WI38 (cell line): ENCODE measurements around the gene PLCL2.

Experiments used
- H3K4me3 ChIP-seq: 2 replicates; pipeline ENCODE4 v1.5.1; 2011; ENCODE audit warnings: low read depth, mild to moderate bottlenecking, control low read depth, low read length
- TF ChIP-seq, protein P1 (sequence below): IDR thresholded peaks from 2 replicates; pipeline ENCODE4 v1.5.1; 2012; ENCODE audit warnings: low read depth, mild to moderate bottlenecking, control low read depth, low read length

The PLCL2 gene

DNA sequence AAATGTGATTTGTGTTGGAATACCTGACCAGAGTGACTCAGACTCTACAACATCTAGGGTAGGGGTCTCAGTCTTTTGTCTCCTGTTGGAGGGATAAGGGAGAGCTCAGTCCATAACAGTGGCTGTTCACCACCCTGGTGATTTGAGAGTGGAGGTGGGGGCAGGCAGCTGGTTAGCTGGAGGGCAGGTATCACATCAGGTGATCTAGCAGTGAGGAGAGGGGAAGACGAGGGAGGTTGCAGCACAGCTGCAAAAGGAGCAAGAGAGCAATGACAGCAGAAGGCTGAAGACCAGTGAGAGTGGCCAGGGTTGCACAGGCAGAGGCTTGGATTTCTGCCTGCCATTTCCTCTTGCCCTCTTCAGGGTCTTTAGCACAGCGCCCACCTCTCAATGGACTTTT lies 38.4 kb downstream of the PLCL2 start:
- no peak overlapping the region for H3K4me3 ChIP-seq
- TF ChIP-seq, protein P1, sequence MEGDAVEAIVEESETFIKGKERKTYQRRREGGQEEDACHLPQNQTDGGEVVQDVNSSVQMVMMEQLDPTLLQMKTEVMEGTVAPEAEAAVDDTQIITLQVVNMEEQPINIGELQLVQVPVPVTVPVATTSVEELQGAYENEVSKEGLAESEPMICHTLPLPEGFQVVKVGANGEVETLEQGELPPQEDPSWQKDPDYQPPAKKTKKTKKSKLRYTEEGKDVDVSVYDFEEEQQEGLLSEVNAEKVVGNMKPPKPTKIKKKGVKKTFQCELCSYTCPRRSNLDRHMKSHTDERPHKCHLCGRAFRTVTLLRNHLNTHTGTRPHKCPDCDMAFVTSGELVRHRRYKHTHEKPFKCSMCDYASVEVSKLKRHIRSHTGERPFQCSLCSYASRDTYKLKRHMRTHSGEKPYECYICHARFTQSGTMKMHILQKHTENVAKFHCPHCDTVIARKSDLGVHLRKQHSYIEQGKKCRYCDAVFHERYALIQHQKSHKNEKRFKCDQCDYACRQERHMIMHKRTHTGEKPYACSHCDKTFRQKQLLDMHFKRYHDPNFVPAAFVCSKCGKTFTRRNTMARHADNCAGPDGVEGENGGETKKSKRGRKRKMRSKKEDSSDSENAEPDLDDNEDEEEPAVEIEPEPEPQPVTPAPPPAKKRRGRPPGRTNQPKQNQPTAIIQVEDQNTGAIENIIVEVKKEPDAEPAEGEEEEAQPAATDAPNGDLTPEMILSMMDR = no peak

DNA sequence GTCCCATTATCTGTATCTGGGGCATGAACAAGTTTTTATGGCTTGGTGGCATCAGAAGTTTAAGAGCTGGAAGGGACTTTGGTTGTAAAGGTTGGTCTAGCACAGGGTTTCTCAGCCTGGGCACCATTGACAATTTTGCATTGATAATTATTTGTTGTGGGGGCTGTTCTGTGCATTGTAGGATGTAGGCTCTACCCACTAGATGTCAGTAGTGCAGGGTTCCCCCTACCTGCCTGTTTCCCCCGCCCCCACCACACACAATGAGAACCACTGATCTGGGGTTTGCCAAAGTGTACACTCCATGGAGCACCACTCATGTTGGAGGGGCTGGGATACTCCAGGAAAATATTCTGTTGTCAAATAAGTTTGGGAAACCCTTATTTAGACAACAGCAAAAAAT lies 42.7 kb downstream of the PLCL2 start:
- TF ChIP-seq, protein P1 = no peak
- H3K4me3 ChIP-seq = no peak overlapping the region

DNA sequence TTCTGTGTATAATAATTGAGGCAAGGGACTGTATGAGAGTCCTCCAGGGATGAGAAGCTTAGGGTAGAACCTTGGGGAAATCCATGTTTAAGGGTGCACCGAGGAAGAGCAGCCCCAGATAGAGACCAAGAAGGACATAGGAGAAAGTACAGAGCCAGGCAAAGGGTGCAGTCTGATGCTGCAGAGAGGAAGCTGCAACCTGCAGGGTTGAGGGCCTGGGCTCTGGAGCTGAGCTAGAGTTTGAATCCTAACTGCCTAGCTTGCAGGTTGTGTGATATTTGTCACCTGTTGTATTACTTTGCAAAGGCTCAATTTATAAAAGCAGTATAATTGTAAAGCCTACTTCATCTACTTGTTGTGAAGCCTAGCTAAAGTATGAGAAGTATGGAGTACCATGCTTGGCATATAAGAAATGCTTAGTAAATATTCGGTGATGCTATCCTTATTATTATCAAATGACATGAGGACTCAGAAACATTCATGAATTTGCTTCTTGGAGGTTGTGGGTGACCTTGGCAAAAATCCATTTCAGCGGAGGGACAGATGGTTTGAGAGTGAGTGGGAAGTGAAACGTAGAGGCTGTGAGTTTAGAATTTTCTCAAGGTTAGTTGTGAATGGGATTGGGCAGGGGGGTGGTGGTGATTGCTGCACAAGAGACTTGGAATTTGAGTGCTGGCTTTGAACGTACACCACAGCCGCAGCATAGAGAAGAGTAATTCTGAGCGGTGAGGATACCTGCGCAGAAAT lies 43.8 kb downstream of the PLCL2 start:
- TF ChIP-seq, protein P1 = no peak
- no peak overlapping the region for H3K4me3 ChIP-seq

DNA sequence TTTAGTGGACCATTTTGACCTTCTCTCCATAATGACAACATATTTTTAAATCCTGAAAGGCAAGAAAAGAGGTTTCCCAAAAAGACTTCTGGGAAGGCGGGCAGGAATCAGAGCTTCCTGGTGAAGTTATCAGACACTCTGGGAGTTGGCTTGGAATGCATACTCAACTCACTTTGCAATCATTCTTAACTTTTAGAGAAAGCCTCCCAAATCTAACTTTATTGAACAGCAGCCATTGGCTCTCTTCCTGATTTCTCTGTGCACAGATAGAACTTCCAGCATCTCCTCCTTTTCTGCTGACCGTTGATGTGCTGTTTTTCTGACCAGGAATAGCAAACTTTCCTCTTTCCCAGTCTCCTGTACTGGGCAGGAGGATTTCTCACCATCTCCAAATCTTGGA lies 44.6 kb downstream of the PLCL2 start:
- TF ChIP-seq, protein P1 = no peak

DNA sequence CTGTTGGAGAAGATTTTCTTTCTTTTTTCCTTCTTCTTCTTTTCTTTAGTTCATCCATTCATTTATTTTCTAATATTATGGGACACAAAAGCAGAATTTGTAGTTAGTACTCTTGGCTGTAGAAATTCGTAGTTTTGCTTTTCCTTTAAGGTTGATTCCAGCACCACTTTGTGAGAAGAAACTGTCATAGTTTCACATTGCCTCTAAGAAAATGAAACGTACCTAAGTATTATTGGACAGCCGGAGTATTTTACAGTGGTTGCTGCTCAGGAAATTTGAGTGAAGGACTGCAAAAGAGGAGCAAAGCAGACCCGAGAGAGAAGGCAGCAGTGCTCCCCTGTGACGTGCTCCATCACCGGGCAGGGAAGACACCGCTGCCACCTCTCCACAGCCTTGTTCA lies 48.1 kb downstream of the PLCL2 start:
- no peak overlapping the region for H3K4me3 ChIP-seq
- TF ChIP-seq, protein P1 = no peak

More for the DNA sequence above, 44.6 kb downstream of the PLCL2 start:
- no peak overlapping the region for H3K4me3 ChIP-seq

DNA sequence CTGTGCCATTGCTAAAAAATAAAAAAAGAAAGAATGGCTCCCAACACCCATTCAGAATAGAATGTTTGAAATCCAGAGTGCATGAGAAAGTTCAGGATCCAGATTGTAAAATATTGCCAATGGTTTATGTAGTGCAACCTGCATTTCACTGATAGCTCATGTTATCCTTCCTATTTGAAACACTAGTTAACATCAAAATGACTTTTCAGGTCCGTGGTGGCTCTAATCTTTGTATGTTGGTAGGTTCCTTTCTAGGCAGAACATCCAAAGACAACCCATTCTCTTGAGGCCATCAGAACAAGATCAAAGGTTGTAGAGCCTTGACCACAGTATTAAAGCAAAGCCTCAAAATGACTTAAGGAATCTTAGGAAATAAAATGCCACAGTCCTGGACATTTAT lies 51.0 kb downstream of the PLCL2 start:
- TF ChIP-seq, protein P1 = no peak
- H3K4me3 ChIP-seq = no peak overlapping the region

DNA sequence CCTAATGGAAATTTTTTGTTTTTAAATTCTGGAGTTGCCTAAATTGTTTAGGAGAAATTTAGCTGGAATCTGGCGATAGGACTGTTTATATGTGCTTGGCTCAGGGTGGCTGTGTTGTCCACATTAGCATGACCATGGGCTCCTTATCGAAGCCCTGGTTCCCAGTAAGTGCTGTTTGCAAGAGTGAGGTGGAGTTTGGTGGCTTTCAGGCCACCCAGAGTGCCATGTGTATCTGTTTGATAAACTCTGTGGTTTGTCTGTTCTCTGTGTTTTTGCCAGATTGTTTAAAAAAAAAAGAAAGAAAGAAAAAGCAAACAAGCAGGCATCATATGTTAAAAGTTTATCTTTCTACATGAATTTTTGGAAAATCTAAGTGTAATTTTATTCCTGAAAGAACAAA lies 51.5 kb downstream of the PLCL2 start:
- TF ChIP-seq, protein P1 = no peak
- no peak overlapping the region for H3K4me3 ChIP-seq
